ENCODE results near the gene EZH2.

The EZH2 gene

DNA sequence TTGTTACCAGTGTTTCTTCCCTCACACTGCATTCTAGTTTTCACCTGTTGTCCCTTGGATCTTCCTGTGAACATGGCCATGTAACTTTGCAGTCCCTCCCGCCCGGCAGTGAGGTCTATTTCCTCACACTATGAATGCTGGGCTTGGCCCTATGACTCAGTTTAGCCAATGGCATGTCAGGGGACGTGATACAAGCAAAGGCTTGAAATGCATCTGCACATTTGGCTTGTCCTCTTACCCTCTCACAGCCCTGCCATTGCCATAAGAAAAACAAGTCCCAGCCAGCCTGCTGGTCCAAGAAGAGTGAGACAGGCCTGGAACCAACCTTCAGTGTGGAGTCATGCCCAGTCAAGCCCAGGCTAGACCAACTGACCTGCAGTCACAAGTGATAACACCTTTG, 17.1 kb upstream of the EZH2 start:
- DNase-seq (ENCODE audit: low read depth in 2 of 2) = no peak

GRCh38 chr7:148898845-148899484, 14.9 kb upstream of the EZH2 start:
- DNase-seq (ENCODE audit: low read depth in 2 of 2) = no peak

DNA sequence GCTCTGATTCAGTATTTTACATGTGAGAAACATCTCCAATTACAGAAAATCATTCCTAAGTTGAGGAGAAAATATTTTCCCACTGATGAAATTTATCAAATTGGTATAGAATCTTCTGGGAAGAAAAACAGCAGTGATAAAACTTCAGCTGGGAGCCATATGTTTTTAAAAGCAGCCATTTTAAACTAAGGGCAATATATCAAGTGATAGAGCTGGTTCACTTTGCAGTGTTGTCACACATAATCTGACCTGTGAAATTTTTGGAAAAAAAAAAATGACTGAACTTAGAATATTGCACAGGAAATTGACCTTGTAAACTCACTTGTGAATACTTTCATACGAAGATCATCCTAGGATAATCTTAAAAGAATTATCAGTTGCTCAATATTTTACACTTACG, 10.5 kb upstream of the EZH2 start:
- no peak for DNase-seq (ENCODE audit: low read depth in 2 of 2)

GRCh38 chr7:148893071-148893470, 9.0 kb upstream of the EZH2 start:
- no peak for DNase-seq (ENCODE audit: low read depth in 2 of 2)

GRCh38 chr7:148888300-148888699, 4.2 kb upstream of the EZH2 start:
- no peak for DNase-seq (ENCODE audit: low read depth in 2 of 2)

DNA sequence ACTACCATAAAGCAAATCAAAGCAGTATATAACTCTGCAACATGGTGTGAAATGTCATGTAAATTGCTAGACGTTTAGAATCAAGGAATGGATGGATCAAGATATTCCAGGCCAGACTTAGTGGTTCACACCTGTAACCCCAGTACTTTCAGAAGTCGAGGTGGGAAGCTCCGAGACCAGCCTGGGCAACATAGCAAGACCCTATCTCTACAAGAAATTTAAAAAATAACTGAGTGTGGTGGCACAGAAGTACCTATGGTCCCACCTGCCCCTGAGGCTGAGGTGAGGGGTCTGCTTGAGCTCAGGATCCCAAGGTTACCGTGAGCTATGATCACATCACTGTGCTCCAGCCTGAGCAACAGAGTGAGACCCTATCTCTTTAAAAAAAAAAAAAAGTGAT, 2.8 kb upstream of the EZH2 start:
- DNase-seq (ENCODE audit: low read depth in 2 of 2) = no peak

DNA sequence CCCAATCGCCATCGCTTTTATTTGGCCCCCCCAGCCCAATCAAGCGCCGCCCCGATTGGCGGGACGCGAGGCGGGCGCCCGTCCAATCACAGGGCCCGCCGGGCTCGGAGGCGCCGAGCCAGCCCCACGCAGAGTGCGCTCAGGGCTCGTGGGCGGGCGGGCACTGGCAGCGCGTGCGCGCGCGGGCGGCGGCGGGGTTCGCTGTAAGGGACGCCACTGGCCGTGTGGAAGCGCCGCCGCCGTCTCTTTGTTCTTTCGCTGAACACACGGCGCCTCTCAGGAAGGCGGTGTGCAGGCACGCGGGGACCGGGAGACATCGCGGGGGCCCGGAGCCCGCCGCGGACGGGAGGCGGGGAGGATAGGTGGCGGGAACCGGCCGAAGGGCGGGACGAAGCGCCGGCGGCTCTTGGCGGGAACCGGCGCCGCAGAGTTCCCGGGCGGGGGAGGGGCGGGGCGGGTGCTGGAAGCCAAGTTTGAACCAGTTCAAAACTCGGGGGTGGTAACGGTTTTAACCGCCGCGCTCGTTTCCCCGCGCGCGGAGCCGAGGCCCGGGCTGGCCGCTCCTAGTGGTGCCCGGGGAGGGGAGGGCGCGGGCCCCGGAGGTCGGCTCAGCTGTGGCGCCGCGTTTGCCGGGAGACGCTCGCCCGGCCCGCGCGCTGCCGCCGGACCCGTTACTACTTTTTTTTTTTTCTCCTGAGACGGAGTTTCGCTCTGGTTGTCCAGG, 370 bp upstream of the EZH2 start:
- peak; percentile 90 to 92 for DNase-seq (ENCODE audit: low read depth in 2 of 2)

- DNase-seq (ENCODE audit: low read depth in 2 of 2) = peak; percentile 20 to 35
Observed at GRCh38 chr7:148883266-148884048, 634 bp downstream of the EZH2 start.

DNA sequence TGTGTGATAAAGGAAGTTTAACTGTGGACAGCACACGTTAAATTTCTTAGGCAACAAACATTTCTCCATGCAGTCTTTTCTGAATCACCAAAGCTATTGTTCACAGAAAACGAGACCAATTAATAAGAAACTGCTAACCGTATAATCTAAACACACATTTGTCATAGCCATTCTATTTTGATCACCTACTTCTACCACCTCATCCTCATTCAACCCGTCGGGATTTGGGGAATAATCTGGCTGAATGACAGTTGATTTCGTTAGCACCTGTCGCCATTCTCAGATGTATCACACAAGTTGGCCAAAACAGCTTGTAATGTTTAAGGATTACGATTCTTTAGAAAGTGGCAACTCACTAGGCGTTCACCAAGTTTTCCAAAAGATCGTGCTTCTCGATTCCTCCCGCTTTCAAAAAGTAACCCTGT, 1.2 kb downstream of the EZH2 start:
- no peak for DNase-seq (ENCODE audit: low read depth in 2 of 2)

DNA sequence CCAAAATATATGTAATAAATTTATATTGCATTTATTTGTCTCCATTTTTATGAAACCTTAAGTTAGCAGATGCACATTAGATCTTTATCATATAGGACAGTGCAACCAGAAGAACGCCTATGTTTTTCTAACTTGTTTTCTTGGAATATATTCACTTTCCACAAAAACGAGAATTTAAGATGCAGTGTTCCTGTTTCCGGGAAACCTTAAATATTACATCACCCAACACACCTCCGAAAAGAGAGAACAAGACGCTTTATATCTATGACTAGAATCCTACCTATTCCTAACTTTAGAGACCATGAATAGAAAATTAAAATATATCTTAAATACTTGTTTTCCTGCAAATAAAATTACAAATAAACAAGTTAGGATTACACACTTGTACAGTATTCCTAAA, 1.9 kb downstream of the EZH2 start:
- DNase-seq (ENCODE audit: low read depth in 2 of 2) = no peak

DNA sequence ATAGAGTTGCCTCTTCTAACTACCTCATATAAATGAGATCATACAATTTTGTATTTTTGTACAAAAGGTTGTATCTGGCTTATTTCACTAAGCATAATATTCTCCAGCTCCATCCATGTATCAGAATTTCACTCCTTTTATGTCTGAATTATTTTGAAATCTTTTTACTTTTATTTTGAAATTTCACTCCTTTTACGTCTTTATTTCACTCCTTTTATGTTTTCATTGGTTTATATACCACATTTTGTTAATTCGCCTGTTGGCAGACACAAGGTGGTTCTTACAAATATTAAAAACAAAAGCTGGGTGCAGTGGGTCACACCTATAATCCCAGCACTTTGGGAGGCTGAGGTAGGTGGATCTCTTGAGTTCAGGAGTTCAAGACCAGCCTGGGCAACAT, 5.8 kb downstream of the EZH2 start:
- no peak for DNase-seq (ENCODE audit: low read depth in 2 of 2)

DNA sequence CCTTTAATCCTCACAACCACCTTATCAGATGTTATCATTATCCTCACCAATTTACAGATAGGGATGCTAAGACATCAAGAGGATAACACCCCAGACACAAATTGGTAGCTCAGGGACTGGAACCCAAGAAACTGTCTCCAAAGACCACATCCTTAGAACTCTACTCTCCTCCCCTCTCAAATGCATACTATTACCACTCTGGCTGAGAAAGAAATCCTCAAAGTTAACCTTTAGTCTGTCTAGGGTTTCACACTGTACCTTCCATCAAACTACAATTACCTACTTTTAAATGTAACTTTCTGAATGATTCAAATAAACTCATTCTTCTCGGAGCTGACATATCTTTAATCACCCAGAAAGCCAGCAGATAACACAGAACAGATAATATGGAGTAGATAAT, 6.6 kb downstream of the EZH2 start:
- DNase-seq (ENCODE audit: low read depth in 2 of 2) = no peak

DNA sequence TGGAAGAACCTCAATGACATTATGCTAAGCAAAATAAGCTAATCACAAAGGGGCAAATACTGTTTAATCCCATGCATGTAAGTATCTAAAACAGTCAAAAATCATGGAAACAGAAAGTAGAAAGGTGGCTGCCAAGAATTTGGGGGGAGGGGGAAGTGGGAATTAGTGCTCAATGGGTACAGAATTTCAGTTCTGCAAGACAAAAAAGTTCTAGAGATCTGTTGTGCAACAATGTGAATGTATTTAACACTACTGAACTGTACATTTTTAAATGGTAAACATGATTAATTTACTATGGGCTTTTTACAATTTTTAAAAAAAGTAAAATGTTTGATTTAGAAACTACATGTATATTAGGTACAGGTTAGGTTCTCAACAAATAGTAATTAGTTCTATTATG, 11.9 kb downstream of the EZH2 start:
- no peak for DNase-seq (ENCODE audit: low read depth in 2 of 2)

DNA sequence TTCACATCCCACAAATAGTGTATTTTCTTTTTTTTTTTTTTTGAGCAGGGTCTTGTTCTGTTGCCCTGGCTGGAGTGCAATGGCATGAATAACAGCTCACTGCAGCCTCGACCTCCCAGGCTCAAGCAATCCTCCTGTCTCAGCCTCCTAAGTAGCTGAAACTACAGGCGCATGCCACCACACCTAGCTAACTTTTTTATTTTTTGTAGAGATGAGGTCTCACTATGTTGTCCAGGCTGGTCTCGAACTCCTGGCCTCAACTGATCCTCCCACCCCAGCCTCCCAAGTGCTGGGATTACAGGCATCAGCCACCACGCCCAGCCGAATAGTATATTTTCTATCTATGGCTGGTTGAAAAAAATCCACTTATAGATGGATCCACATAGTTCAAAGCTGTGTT, 12.5 kb downstream of the EZH2 start:
- no peak for DNase-seq (ENCODE audit: low read depth in 2 of 2)

DNA sequence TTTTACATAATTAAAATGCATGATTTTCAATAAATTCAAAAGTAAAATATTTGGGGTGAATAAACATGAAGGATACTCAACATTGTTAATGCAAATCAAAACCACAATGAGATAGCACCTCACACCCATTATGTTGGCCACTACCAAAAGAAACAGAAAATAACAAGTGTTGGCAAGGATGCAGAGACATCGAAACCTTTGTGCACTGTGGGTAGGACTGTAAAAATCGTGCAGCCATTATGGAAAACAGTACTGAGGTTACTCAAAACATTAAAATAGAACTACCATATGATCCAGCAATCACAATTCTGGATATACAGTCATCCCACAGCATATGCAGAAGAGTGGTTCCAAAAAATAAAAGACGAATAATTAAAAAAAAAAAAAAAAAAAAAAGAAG, 13.1 kb downstream of the EZH2 start:
- no peak for DNase-seq (ENCODE audit: low read depth in 2 of 2)

DNA sequence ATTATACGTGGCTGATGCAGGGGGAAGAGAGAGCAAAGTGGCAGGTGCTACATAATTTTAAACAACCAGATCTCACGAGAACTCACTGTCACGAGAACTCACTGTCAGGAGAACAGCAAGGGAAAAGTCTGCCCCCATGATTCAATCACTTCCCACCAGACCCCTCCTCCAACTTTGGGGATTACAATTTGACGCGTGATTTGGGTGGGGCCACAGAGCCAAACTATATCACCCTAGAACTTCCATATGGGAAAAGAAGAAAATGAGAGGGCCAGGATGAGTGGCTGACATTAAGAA, 15.8 kb downstream of the EZH2 start:
- no peak for DNase-seq (ENCODE audit: low read depth in 2 of 2)

GRCh38 chr7:148867596-148868377, 16.3 kb downstream of the EZH2 start:
- no peak for DNase-seq (ENCODE audit: low read depth in 2 of 2)

DNA sequence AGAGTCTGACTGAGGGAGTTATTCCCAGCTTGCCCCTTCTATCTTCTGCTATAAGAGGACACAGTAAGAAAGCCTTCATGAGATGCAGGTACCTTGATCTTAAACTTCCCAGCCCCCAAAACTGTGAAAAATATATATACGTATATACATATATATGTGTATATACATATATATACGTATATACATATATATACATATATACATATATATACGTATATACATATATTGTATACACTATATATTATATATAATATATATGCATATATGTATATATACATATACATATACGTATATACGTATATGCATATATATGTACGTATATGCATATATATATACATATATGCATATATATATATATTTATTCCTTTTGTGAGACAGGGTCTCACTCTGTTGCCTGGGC, 17.7 kb downstream of the EZH2 start:
- no peak for DNase-seq (ENCODE audit: low read depth in 2 of 2)

- DNase-seq (ENCODE audit: low read depth in 2 of 2) = no peak
Observed at GRCh38 chr7:148865283-148865682, 18.8 kb downstream of the EZH2 start.

- no peak for DNase-seq (ENCODE audit: low read depth in 2 of 2)
Observed at GRCh38 chr7:148863324-148863723, 20.8 kb downstream of the EZH2 start.

GRCh38 chr7:148862481-148862880, 21.6 kb downstream of the EZH2 start:
- no peak for DNase-seq (ENCODE audit: low read depth in 2 of 2)

- no peak for DNase-seq (ENCODE audit: low read depth in 2 of 2)
Observed at GRCh38 chr7:148858489-148858888, 25.6 kb downstream of the EZH2 start.
